GM10248 (cell line): Measurements from ENCODE around the gene EIF5A.

Experiments used
- CTCF ChIA-PET: fragments of 300-600 bp; sonication (Branson Sonifier 250); formaldehyde crosslinking; extraction: SDS; loops from one replicate; lab custom pipeline; 2021; ENCODE audit warnings: antibody characterized with exemption; lab: Yijun Ruan, JAX
- POLR2A ChIA-PET: fragments of 350-650 bp; sonication (Branson Sonifier 250); formaldehyde crosslinking; extraction: SDS; loops from one replicate; lab custom pipeline; 2020; ENCODE audit warnings: antibody characterized with exemption; lab: Yijun Ruan, JAX
- DNase-seq: peaks from one replicate; pipeline ENCODE4 v3.0.0; 2012; ENCODE audit errors: extremely low spot score
- CTCF ChIP-seq: IDR thresholded peaks from 2 replicates; pipeline ENCODE4 v1.5.1; 2012; ENCODE audit warnings: mild to moderate bottlenecking, low read depth; ENCODE audit errors: extremely low read depth, missing control alignments, control extremely low read depth

The EIF5A gene

GRCh38 chr17:7341842-7342241 is 34.4 kb downstream of the EIF5A start:
- CTCF ChIA-PET = interaction anchor here (0.8 to 4.0 kb wide), 5 partner anchors 11 to 62 kb away, joined by 3 to 15 read pairs (median 3); partner anchors contain the start of genes NEURL4 and TMEM95
- POLR2A ChIA-PET = interaction anchor here (0.6 kb wide), 1 partner anchor 43 kb away, joined by 3 read pairs; no protein-coding TSS in a partner anchor
- no peak for TF ChIP-seq CTCF
- no peak for DNase-seq

- TF ChIP-seq CTCF = no peak
- CTCF ChIA-PET = interaction anchor here (1.2 to 4.0 kb wide), 4 partner anchors 13 to 218 kb away, joined by 3 to 15 read pairs (median 12); partner anchors contain the start of gene NEURL4
- no peak for DNase-seq
- POLR2A ChIA-PET = no interaction called here
These were observed 35.8 kb downstream of the EIF5A start for GRCh38 chr17:7343250-7343649.

GRCh38 chr17:7346761-7347614 is 39.6 kb downstream of the EIF5A start:
- POLR2A ChIA-PET = no interaction called here
- no peak for DNase-seq
- TF ChIP-seq CTCF = no peak
- CTCF ChIA-PET = interaction anchor here (0.7 to 8.1 kb wide), 5 partner anchors 9 to 66 kb away, joined by 3 to 62 read pairs (median 5); partner anchors contain the start of genes ACAP1 and SLC2A4

- DNase-seq = no peak
- POLR2A ChIA-PET = no interaction called here
- CTCF ChIA-PET = interaction anchor here (1.5 to 8.1 kb wide), 4 partner anchors 8 to 213 kb away, joined by 5 to 62 read pairs (median 6); partner anchors contain the start of gene ACAP1
- no peak for TF ChIP-seq CTCF
These were observed 40.4 kb downstream of the EIF5A start for GRCh38 chr17:7347630-7348477.

GRCh38 chr17:7348478-7349242 is 41.2 kb downstream of the EIF5A start:
- POLR2A ChIA-PET = interaction anchor here (0.7 to 1.6 kb wide), 2 partner anchors 12 to 19 kb away, joined by 3 to 4 read pairs; partner anchors contain the start of genes ACAP1 and NEURL4
- no peak for TF ChIP-seq CTCF
- CTCF ChIA-PET = interaction anchor here (1.0 to 8.1 kb wide), 7 partner anchors 7 to 212 kb away, joined by 3 to 62 read pairs (median 5); partner anchors contain the start of genes ACAP1 and SLC2A4
- no peak for DNase-seq
